PC-3 (cell line): ENCODE measurements around the gene TRPM8. TPM values are rescaled to one million over a fixed set of nuclear protein-coding genes. Genes with fewer than 3 reads are reported as not detected.
"Not testable (repeated sequence)": the region's sequence is repeated elsewhere in the genome, so short reads cannot be mapped to it uniquely, and the experiment has no call there.

ENCODE experiments used
- ATAC-seq: fragments of 200-7000 bp; cut with Tn5 transposase; 2 replicates; pipeline ENCODE4 v1.9.1; 2020; ENCODE audit warnings: mild to moderate bottlenecking, moderate library complexity
- BruUV-seq: library from RNA; stranded (reverse); fragments of 400-500 nt; replicated peaks from 2 replicates; lab custom pipeline; 2021; lab: Mats Ljungman, UMichigan
- CTCF ChIA-PET: fragments of 300-600 bp; sonication (Branson Sonifier 250); formaldehyde crosslinking; loops from one replicate; lab custom pipeline; 2022; ENCODE audit warnings: antibody characterized with exemption; lab: Charles Lee
- POLR2A ChIA-PET: fragments of 300-600 bp; sonication (Branson Sonifier 250); formaldehyde crosslinking; loops from one replicate; lab custom pipeline; 2022; ENCODE audit warnings: antibody characterized with exemption; ENCODE audit not compliant: unreplicated experiment; lab: Charles Lee
- DNase-seq: peaks from one replicate; pipeline ENCODE4 v3.0.0-alpha.2; 2015
- H2AFZ ChIP-seq: fragments of 300-600 bp; sonication (generic); 2 replicates; pipeline ENCODE4 v1.6.0; 2016; ENCODE audit warnings: antibody characterized with exemption, low read length
- H3F3A ChIP-seq: fragments of 300-600 bp; sonication (generic); one replicate; pipeline ENCODE4 v1.6.0; 2017; ENCODE audit warnings: antibody characterized with exemption, low read length, control low read depth, mild to moderate bottlenecking; ENCODE audit not compliant: unreplicated experiment
- H3K27ac ChIP-seq: fragments of 300-600 bp; sonication (generic); 2 replicates; pipeline ENCODE4 v1.5.1; 2016; ENCODE audit warnings: mild to moderate bottlenecking, low read length
- H3K27me3 ChIP-seq: fragments of 300-600 bp; sonication (generic); 2 replicates; pipeline ENCODE4 v1.6.1; 2016; ENCODE audit warnings: low read length, mixed read lengths
- H3K36me3 ChIP-seq: fragments of 300-600 bp; sonication (generic); 2 replicates; pipeline ENCODE4 v1.6.1; 2016; ENCODE audit warnings: low read depth, mixed run types, low read length, mixed read lengths
- H3K4me1 ChIP-seq: fragments of 300-600 bp; sonication (generic); 2 replicates; pipeline ENCODE4 v1.5.1; 2016; ENCODE audit warnings: low read length; ENCODE audit not compliant: insufficient read depth
- H3K4me2 ChIP-seq: fragments of 300-600 bp; sonication (generic); 2 replicates; pipeline ENCODE4 v1.6.0; 2016; ENCODE audit warnings: low read length
- H3K4me3 ChIP-seq: fragments of 300-600 bp; sonication (generic); 2 replicates; pipeline ENCODE4 v1.5.1; 2016; ENCODE audit warnings: mild to moderate bottlenecking, low read length, mixed read lengths
- H3K79me2 ChIP-seq: fragments of 300-600 bp; sonication (generic); 2 replicates; pipeline ENCODE4 v1.6.1; 2017; ENCODE audit warnings: low read length, mixed read lengths
- H3K9ac ChIP-seq: fragments of 300-600 bp; sonication (generic); 2 replicates; pipeline ENCODE4 v1.6.0; 2016; ENCODE audit warnings: mild to moderate bottlenecking, low read length
- H3K9me2 ChIP-seq: fragments of 300-600 bp; sonication (generic); replicated peaks from 2 replicates; pipeline ENCODE4 v1.6.1; 2016; ENCODE audit warnings: mixed run types, low read length, mixed read lengths
- H3K9me3 ChIP-seq: fragments of 300-600 bp; sonication (generic); 2 replicates; pipeline ENCODE4 v1.6.1; 2016; ENCODE audit warnings: low read length, mixed read lengths
- H4K20me1 ChIP-seq: fragments of 300-600 bp; sonication (generic); 2 replicates; pipeline ENCODE4 v1.6.1; 2016; ENCODE audit warnings: low read length, mixed read lengths
- EZH2 ChIP-seq: fragments of 300-600 bp; sonication (generic); IDR thresholded peaks from one replicate; pipeline ENCODE4 v1.6.1; 2017; ENCODE audit warnings: antibody characterized with exemption, mild to moderate bottlenecking, low read length; ENCODE audit not compliant: unreplicated experiment
- EZH2phosphoT487 ChIP-seq: fragments of 300-600 bp; sonication (generic); IDR thresholded peaks from 2 replicates; pipeline ENCODE4 v1.6.1; 2018; ENCODE audit warnings: mild to moderate bottlenecking, antibody characterized with exemption, low read length, borderline replicate concordance
- intact Hi-C: fragments of 100-400 bp; cut with micrococcal nuclease; formaldehyde crosslinking; loops from 2 replicates; pipeline ENCODE4 v1.9.0; 2023
- total RNA-seq: library from RNA; depleted of rRNA; stranded (reverse); fragments of >200 nt; gene quantifications from 2 replicates; pipeline ENCODE4 v1.2.3, GENCODE V29; 2014
- TF ChIP-seq, protein P1 (sequence below): fragments of 300-600 bp; sonication (generic); conservative IDR thresholded peaks from 2 replicates; pipeline ENCODE4 v1.5.1; 2017; ENCODE audit warnings: antibody characterized with exemption, low read depth, mild to moderate bottlenecking, low read length

The TRPM8 gene
- total RNA-seq, 1 experiment from 2014 or later, result not detected

- no peaks in the 10 kb centered on the region for H3K9me2 ChIP-seq
- ChIA-PET POLR2A (no interaction called here), CTCF (no interaction called here)
- no peaks in the 10 kb centered on the region for H3F3A ChIP-seq
- H3K4me3 ChIP-seq, result no peak overlapping the region
- H3K27me3 ChIP-seq, result no peaks in the 10 kb centered on the region
- H3K36me3 ChIP-seq, result no peaks in the 10 kb centered on the region
- no peak overlapping the region for H2AFZ ChIP-seq
- no peaks in the 10 kb centered on the region for H3K4me1 ChIP-seq
- H3K4me2 ChIP-seq, result no peak overlapping the region
- no peak overlapping the region for H3K27ac ChIP-seq
- DNase-seq (no peak), ATAC-seq (no peak)
- no peaks in the 10 kb centered on the region for H3K9me3 ChIP-seq
- no TSS peak for BruUV-seq
- no peaks in the 10 kb centered on the region for H4K20me1 ChIP-seq
- intact Hi-C loops, result no loop called here
- no peak overlapping the region for H3K9ac ChIP-seq
- H3K79me2 ChIP-seq, result no peaks in the 10 kb centered on the region
- TF ChIP-seq EZH2 (no peak), EZH2phosphoT487 (no peak)
- TF ChIP-seq, protein P1, sequence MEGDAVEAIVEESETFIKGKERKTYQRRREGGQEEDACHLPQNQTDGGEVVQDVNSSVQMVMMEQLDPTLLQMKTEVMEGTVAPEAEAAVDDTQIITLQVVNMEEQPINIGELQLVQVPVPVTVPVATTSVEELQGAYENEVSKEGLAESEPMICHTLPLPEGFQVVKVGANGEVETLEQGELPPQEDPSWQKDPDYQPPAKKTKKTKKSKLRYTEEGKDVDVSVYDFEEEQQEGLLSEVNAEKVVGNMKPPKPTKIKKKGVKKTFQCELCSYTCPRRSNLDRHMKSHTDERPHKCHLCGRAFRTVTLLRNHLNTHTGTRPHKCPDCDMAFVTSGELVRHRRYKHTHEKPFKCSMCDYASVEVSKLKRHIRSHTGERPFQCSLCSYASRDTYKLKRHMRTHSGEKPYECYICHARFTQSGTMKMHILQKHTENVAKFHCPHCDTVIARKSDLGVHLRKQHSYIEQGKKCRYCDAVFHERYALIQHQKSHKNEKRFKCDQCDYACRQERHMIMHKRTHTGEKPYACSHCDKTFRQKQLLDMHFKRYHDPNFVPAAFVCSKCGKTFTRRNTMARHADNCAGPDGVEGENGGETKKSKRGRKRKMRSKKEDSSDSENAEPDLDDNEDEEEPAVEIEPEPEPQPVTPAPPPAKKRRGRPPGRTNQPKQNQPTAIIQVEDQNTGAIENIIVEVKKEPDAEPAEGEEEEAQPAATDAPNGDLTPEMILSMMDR, result no peak
Observed at GRCh38 chr2:233961905-233962304, 44.7 kb downstream of the TRPM8 start.

- no peaks in the 10 kb centered on the region for H3F3A ChIP-seq
- no peaks in the 10 kb centered on the region for H3K4me1 ChIP-seq
- TF ChIP-seq EZH2phosphoT487, result no peak
- no peak for TF ChIP-seq EZH2
- TF ChIP-seq, protein P1, result no peak
- CTCF ChIA-PET, result no interaction called here
- no TSS peak for BruUV-seq
- no peaks in the 10 kb centered on the region for H3K79me2 ChIP-seq
- no peak overlapping the region for H3K4me2 ChIP-seq
- H3K27me3 ChIP-seq, result no peaks in the 10 kb centered on the region
- H3K9me3 ChIP-seq, result no peaks in the 10 kb centered on the region
- no peak overlapping the region for H3K27ac ChIP-seq
- H3K36me3 ChIP-seq, result no peaks in the 10 kb centered on the region
- no peak for ATAC-seq
- intact Hi-C loops, result no loop called here
- no peak for DNase-seq
- no peaks in the 10 kb centered on the region for H3K9me2 ChIP-seq
- H3K9ac ChIP-seq, result no peak overlapping the region
- H3K4me3 ChIP-seq, result no peak overlapping the region
- H4K20me1 ChIP-seq, result no peaks in the 10 kb centered on the region
- no peak overlapping the region for H2AFZ ChIP-seq
- POLR2A ChIA-PET, result no interaction called here
Observed at GRCh38 chr2:233964581-233964980, 47.4 kb downstream of the TRPM8 start.

- POLR2A ChIA-PET, result no interaction called here
- Histone ChIP-seq H3F3A (no peaks in the 10 kb centered on the region), H3K27ac (no peak overlapping the region), H3K9me2 (no peaks in the 10 kb centered on the region), H4K20me1 (no peaks in the 10 kb centered on the region), H3K9ac (no peak overlapping the region), H3K27me3 (no peaks in the 10 kb centered on the region), H3K9me3 (no peaks in the 10 kb centered on the region), H3K4me2 (no peak overlapping the region), H3K36me3 (no peaks in the 10 kb centered on the region), H2AFZ (no peak overlapping the region), H3K4me1 (no peaks in the 10 kb centered on the region), H3K4me3 (no peak overlapping the region), H3K79me2 (no peaks in the 10 kb centered on the region)
- ATAC-seq, result no peak
- BruUV-seq, result no TSS peak
- DNase-seq, result no peak
- CTCF ChIA-PET, result interaction anchor here (0.6 kb wide), 1 partner anchor 254 kb away, joined by 3 read pairs; no protein-coding TSS in a partner anchor
- intact Hi-C loops, result no loop called here
- TF ChIP-seq EZH2 (no peak), EZH2phosphoT487 (no peak)
- TF ChIP-seq, protein P1, result no peak
Observed at GRCh38 chr2:233965032-233965603, 47.9 kb downstream of the TRPM8 start.

GRCh38 chr2:233965646-233966045, 48.5 kb downstream of the TRPM8 start:
- H3K27ac ChIP-seq, H4K20me1 ChIP-seq, H3F3A ChIP-seq, H3K4me3 ChIP-seq, POLR2A ChIA-PET, H3K79me2 ChIP-seq, BruUV-seq, H3K9ac ChIP-seq, H3K36me3 ChIP-seq, H2AFZ ChIP-seq, intact Hi-C loops, H3K9me3 ChIP-seq, ATAC-seq, H3K4me1 ChIP-seq, DNase-seq, H3K4me2 ChIP-seq, H3K27me3 ChIP-seq, H3K9me2 ChIP-seq: not testable (repeated sequence)
- CTCF ChIA-PET, result interaction anchor here (0.6 kb wide), 1 partner anchor 254 kb away, joined by 3 read pairs; no protein-coding TSS in a partner anchor
